ENCODE data around the gene CCDC117. TPM values are rescaled to one million over a fixed set of nuclear protein-coding genes. Genes with fewer than 3 reads are reported as not detected.
A peak's percentile ranks its signal among the peaks of the same experiment; 100 is the strongest.

The CCDC117 gene
- total RNA-seq, 2 experiments from 2014 or later, result 36.1 to 36.8 TPM

DNA sequence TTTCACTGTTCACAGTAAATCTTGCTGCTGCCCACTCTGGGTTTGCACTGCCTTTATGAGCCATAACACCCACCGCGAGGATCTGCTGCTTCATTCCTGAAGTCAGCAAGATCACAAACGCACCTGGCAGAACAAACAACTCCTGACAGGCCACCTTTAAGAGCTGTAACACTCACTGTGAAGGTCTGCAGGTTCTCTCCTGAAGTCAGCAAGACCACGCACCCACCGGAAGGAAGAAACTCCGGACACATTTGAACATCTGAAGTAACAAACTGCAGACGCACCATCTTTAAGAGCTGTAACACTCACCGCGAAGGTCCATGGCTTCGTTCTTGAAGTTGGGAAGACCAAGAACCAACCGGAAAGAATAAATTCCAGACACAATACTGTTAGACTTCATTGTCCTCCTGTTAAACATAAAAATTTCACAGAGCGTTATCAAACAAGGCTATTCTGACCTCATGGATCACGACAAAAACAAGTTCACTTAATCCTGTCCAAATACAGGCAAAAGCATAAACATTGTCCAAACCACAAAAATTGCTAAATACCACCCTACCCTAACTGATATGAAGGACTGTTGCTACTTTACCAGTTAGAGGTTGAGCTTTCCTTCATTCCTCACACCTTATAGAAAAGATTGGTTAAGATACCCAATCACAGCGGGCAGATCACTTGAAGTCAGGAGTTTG is 3.0 kb upstream of the CCDC117 start:
- peaks cover 11% of the 10 kb centered on the region for H3K4me1 Mint-ChIP-seq
- intact Hi-C loops (cut with DNase I, micrococcal nuclease), result loop anchor here in 1 of 2 experiments (5.0 kb wide), 2 partner anchors 43 to 138 kb away; no protein-coding TSS in a partner anchor
- H3K27me3 Mint-ChIP-seq, result no peaks in the 10 kb centered on the region
- CTCF ChIA-PET, result interaction anchor here (0.8 kb wide), 1 partner anchor 59 kb away, joined by 4 read pairs; no protein-coding TSS in a partner anchor
- ATAC-seq (no peak), DNase-seq (no peak)
- H3K36me3 Mint-ChIP-seq (ENCODE audit: low read depth), result peaks cover 8% of the 10 kb centered on the region
- H3K4me3 Mint-ChIP-seq, result no peak overlapping the region
- H3K9me3 Mint-ChIP-seq (ENCODE audit: low read depth), result no peaks in the 10 kb centered on the region
- POLR2A ChIA-PET, result interaction anchor here (1.0 kb wide), 1 partner anchor 25 kb away, joined by 4 read pairs; no protein-coding TSS in a partner anchor
- H3K27ac Mint-ChIP-seq, result no peak overlapping the region

DNA sequence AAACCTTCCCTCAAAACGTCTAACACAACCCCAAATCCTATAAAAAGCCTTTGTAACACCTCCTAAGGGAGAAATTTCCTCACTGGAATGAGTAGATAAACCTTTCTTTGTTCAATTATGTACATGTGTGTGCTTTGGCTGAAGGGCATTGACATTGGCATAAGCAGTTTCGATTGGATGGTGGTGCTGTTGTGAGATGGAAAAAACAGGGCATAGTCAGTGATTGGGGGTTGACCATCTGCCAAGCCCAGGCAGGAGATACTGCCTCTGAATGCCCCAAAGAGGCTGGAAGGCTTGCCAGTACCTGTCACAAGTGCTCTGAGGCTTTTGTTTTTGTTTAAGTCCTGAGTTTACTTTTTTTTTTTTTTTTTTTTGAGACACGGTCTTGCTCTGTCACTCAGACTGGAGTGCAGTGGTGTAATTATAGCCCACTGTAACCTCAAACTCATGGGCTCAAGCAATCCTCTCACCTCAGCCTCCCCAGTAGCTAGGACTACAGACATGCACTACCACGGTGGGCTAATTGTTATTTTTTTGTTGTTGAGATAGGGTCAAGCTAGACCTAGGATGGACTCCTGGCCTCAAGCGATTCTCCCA is 1.2 kb upstream of the CCDC117 start:
- no peak overlapping the region for H3K27ac Mint-ChIP-seq
- ChIA-PET POLR2A (interaction anchor here (0.6 kb wide), 1 partner anchor 61 kb away, joined by 3 read pairs; no protein-coding TSS in a partner anchor), CTCF (interaction anchor here (0.6 kb wide), 1 partner anchor 57 kb away, joined by 3 read pairs; no protein-coding TSS in a partner anchor)
- H3K36me3 Mint-ChIP-seq (ENCODE audit: low read depth), result peaks cover 23% of the 10 kb centered on the region
- DNase-seq, result no peak
- H3K27me3 Mint-ChIP-seq, result no peaks in the 10 kb centered on the region
- H3K4me3 Mint-ChIP-seq, result no peak overlapping the region
- H3K9me3 Mint-ChIP-seq (ENCODE audit: low read depth), result no peaks in the 10 kb centered on the region
- H3K4me1 Mint-ChIP-seq, result peaks cover 19% of the 10 kb centered on the region
- intact Hi-C loops (cut with DNase I, micrococcal nuclease), result loop anchor here in 1 of 2 experiments (5.0 kb wide), 2 partner anchors 41 to 136 kb away; no protein-coding TSS in a partner anchor
- ATAC-seq, result no peak

DNA sequence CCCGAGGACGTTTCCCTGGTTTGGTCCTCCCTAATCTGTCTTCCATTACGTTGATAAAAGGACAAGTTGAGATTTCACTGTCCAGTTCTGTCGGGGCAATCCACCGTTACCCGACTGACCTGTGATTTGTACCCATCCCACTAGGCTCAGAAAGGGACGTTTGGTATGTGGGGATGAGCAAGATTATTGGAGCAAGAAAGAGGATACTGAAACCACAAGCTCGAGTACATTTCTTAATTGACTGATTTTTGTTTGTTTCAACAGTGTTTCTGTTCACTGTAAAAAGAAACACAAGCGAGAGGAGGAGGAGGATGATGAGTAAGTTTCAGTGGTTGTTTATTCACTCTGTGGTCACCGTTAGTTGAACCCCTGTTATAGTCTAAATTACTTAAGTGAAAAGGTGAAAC is 969 bp downstream of the CCDC117 start:
- intact Hi-C loops (cut with DNase I, micrococcal nuclease), result loop anchor here (1.0 to 5.0 kb wide), 6 partner anchors 26 to 495 kb away; partner anchors contain the start of gene EWSR1 (in 1 of the 2)
- Mint-ChIP-seq H3K27ac (peak overlapping the region; percentile 99), H3K9me3 (ENCODE audit: low read depth) (no peaks in the 10 kb centered on the region), H3K4me1 (peaks cover 22% of the 10 kb centered on the region), H3K4me3 (peak overlapping the region; percentile 94), H3K36me3 (ENCODE audit: low read depth) (peaks cover 29% of the 10 kb centered on the region), H3K27me3 (no peaks in the 10 kb centered on the region)
- DNase-seq (no peak), ATAC-seq (peak; percentile 50)
- ChIA-PET CTCF (interaction anchor here (0.6 to 2.6 kb wide), 8 partner anchors 12 to 1990 kb away, joined by 3 to 22 read pairs (median 4); partner anchors contain the start of genes CHEK2, HSCB and XBP1), POLR2A (interaction anchor here (2.6 kb wide), 1 partner anchor 26 kb away, joined by 47 read pairs; the partner anchor contains the start of gene XBP1)

DNA sequence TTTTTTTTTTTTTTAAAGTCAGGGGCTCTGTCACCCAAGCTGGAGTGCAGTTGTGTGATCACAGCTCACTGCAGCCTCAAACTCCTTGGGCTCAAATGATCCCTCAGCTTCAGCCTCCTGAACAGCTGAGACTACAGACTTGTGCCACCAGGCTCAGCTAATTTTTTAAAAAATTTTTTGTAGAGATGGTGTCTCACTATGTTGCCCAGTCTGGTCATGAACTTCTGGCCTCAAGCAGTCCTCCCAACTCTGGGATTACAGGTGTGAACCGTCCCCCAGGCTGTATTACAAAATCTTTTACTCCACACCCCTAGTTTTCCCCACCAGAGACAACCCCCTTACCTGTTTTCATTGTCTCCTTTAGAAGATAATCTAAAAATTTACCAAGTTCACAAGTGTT is 1.9 kb downstream of the CCDC117 start:
- no peak for ATAC-seq
- POLR2A ChIA-PET, result interaction anchor here (2.6 kb wide), 1 partner anchor 25 kb away, joined by 47 read pairs; the partner anchor contains the start of gene XBP1
- intact Hi-C loops (cut with DNase I, micrococcal nuclease), result loop anchor here in 1 of 2 experiments (5.0 kb wide), 2 partner anchors 38 to 133 kb away; no protein-coding TSS in a partner anchor

DNA sequence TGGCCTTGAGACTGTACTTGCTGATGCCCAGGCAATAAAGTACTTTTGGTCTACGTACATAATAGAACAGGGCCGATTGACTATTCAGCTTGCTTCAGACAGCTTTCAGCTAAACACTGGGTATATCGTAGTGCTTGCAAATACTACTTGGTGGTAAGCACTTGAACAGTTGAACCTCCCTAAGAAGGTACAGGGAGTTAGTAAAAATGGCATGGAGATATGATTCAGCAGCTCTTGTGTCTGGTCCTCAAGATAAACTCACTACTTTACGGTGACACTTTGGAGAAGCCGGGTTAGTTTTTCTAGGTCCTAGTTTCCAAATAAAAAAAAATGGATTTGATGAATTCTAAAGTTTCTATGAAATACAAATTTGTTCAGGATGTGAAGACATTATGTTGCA is 7.3 kb downstream of the CCDC117 start:
- H3K4me1 Mint-ChIP-seq, result peaks cover 23% of the 10 kb centered on the region
- DNase-seq (no peak), ATAC-seq (no peak)
- H3K4me3 Mint-ChIP-seq, result no peak overlapping the region
- H3K9me3 Mint-ChIP-seq (ENCODE audit: low read depth), result no peaks in the 10 kb centered on the region
- intact Hi-C loops (cut with DNase I, micrococcal nuclease), result no loop called here
- ChIA-PET POLR2A (no interaction called here), CTCF (interaction anchor here (2.2 kb wide), 1 partner anchor 10 kb away, joined by 8 read pairs; no protein-coding TSS in a partner anchor)
- no peak overlapping the region for H3K27ac Mint-ChIP-seq
- H3K27me3 Mint-ChIP-seq, result no peaks in the 10 kb centered on the region
- peaks cover 42% of the 10 kb centered on the region for H3K36me3 Mint-ChIP-seq (ENCODE audit: low read depth)

More for the DNA sequence above, 1.9 kb downstream of the CCDC117 start:
- no peaks in the 10 kb centered on the region for H3K27me3 Mint-ChIP-seq
- peak overlapping the region; percentile 94 for H3K4me3 Mint-ChIP-seq
- peaks cover 25% of the 10 kb centered on the region for H3K4me1 Mint-ChIP-seq
- CTCF ChIA-PET, result interaction anchor here (2.6 kb wide), 1 partner anchor 25 kb away, joined by 22 read pairs; the partner anchor contains the start of gene XBP1
- H3K27ac Mint-ChIP-seq, result peak overlapping the region; percentile 63
- H3K36me3 Mint-ChIP-seq (ENCODE audit: low read depth), result peaks cover 29% of the 10 kb centered on the region
- H3K9me3 Mint-ChIP-seq (ENCODE audit: low read depth), result no peaks in the 10 kb centered on the region
- DNase-seq, result no peak

DNA sequence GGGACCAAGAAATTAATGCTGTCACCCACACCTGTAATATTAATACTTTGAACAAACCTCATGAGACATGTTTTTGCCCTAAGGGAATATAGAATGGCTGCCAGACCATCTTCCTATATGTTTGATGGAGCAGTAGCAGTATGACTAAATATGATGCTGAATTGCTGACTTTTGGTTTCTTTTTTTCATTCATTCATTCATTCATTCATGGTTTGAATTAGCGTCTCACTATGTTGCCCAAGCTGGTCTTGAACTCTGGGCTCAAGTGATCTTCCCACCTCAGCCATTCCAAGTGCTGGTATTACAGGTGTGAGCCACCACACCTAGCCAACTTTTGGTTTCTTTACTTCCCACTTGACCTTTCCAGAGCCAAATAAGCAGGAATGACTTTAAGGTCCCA is 7.8 kb downstream of the CCDC117 start:
- intact Hi-C loops (cut with DNase I, micrococcal nuclease), result no loop called here
- ChIA-PET CTCF (interaction anchor here (2.2 kb wide), 1 partner anchor 10 kb away, joined by 8 read pairs; no protein-coding TSS in a partner anchor), POLR2A (interaction anchor here (0.7 to 1.0 kb wide), 2 partner anchors 17 to 19 kb away, joined by 4 to 5 read pairs; partner anchors contain the start of gene XBP1)
- ATAC-seq (no peak), DNase-seq (no peak)
- peak overlapping the region; percentile 42 for H3K27ac Mint-ChIP-seq
- peaks cover 42% of the 10 kb centered on the region for H3K36me3 Mint-ChIP-seq (ENCODE audit: low read depth)
- peaks cover 21% of the 10 kb centered on the region for H3K4me1 Mint-ChIP-seq
- no peaks in the 10 kb centered on the region for H3K27me3 Mint-ChIP-seq
- no peaks in the 10 kb centered on the region for H3K9me3 Mint-ChIP-seq (ENCODE audit: low read depth)
- no peak overlapping the region for H3K4me3 Mint-ChIP-seq

DNA sequence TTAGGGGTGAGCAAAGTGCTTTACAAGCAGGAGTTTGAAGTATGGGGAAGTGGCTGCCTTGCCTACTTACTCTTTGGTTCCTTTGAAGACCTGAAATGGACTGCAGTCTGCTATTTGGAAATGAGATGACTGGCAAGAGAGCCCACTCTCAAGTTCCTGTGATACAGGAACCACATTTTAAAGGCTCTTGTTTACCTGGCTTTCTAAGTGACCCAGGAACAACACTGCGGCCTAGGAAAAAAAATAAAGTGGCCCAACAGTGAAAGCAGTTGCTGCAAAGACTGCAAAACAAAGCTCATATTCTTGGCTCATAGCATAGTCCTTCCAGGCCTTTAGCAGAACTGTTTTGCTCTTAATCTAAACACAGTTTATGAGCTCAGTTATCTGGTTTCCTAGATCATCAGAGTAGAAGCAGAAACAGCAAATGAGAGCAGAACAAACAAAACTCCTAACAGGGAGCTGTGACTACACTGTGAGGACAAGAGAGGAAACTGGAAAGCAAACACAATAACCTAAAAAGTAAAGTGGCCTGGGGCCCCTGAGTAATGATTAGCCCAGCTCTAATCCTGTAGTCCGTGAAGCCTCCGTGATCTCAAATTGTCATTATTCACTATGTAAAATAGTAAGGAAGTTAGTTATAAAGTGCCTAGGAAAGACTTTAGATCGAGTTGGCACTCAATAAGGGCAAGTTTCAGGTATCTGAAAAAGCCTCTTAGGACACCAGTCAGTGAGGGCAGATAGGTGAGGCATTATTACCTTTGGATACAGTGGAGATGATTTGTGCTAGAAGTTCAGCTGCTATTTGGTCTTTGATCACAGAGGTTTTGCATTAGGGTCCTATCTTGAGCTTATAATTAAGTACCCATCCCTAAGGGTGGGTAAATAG is 11.5 kb downstream of the CCDC117 start:
- H3K27ac Mint-ChIP-seq, result no peak overlapping the region
- intact Hi-C loops (cut with DNase I, micrococcal nuclease), result no loop called here
- POLR2A ChIA-PET, result interaction anchor here (1.3 kb wide), 1 partner anchor 16 kb away, joined by 3 read pairs; the partner anchor contains the start of gene XBP1
- no peak overlapping the region for H3K4me3 Mint-ChIP-seq
- peaks cover 12% of the 10 kb centered on the region for H3K4me1 Mint-ChIP-seq
- ATAC-seq, result no peak
- CTCF ChIA-PET, result interaction anchor here (1.0 to 1.6 kb wide), 4 partner anchors 9 to 45 kb away, joined by 3 to 5 read pairs (median 4); partner anchors contain the start of gene CCDC117
- H3K9me3 Mint-ChIP-seq (ENCODE audit: low read depth), result no peaks in the 10 kb centered on the region
- DNase-seq, result no peak
- H3K27me3 Mint-ChIP-seq, result no peaks in the 10 kb centered on the region
- peaks cover 35% of the 10 kb centered on the region for H3K36me3 Mint-ChIP-seq (ENCODE audit: low read depth)

DNA sequence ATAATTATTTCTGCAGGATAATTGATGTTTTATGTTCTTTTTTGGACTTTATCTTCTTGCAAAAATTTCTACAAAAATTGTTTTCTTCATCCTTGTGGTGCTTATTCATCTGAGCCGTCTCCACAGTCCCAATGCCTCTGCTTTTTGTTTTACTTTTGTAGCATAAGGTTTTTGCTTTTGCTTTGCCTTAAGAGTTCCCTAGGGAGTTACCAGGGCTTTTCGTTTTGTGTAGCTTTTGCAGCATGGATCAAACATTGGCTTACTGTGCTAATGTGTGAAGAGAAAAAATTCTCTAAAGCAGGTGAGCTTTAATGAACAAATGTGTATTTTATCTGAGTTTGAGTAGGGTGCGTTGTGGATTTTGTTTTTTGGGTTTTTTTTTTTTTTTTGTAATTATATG is 16.1 kb downstream of the CCDC117 start:
- Mint-ChIP-seq H3K36me3 (ENCODE audit: low read depth) (peaks cover 28% of the 10 kb centered on the region), H3K4me1 (peaks cover 19% of the 10 kb centered on the region), H3K27ac (no peak overlapping the region), H3K4me3 (no peak overlapping the region), H3K27me3 (no peaks in the 10 kb centered on the region), H3K9me3 (ENCODE audit: low read depth) (no peaks in the 10 kb centered on the region)
- ChIA-PET POLR2A (no interaction called here), CTCF (interaction anchor here (1.0 to 4.2 kb wide), 3 partner anchors 9 to 67 kb away, joined by 3 to 28 read pairs (median 8); no protein-coding TSS in a partner anchor)
- ATAC-seq (no peak), DNase-seq (no peak)
- intact Hi-C loops (cut with DNase I, micrococcal nuclease), result no loop called here

DNA sequence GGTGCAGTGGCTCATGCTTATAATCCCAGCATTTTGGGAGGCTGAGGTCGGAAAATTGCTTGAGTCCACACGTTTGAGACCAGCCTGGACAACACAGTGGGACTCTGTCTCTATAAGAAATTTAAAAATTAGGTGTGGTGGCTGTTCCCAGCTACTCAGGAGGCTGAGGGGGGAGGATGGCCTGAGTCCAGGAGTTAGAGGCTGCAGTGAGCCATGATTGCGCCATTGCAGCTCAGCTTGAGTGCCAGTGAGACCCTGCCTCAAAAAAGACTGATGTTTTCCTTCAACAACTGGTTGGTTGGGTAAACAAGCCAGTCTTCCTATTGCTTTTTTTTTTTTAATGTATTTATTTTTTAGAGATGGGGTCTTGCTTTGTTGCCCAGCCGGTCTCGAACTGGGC is 18.6 kb downstream of the CCDC117 start:
- ChIA-PET CTCF (interaction anchor here (0.9 to 4.2 kb wide), 4 partner anchors 11 to 190 kb away, joined by 3 to 28 read pairs (median 9); no protein-coding TSS in a partner anchor), POLR2A (interaction anchor here (0.6 to 1.1 kb wide), 3 partner anchors 10 to 169 kb away, joined by 3 to 4 read pairs (median 3); no protein-coding TSS in a partner anchor)
- Mint-ChIP-seq H3K4me1 (peaks cover 36% of the 10 kb centered on the region), H3K27ac (no peak overlapping the region), H3K9me3 (ENCODE audit: low read depth) (no peaks in the 10 kb centered on the region), H3K27me3 (no peaks in the 10 kb centered on the region), H3K36me3 (ENCODE audit: low read depth) (peaks cover 36% of the 10 kb centered on the region), H3K4me3 (no peak overlapping the region)
- intact Hi-C loops (cut with DNase I, micrococcal nuclease), result loop anchor here in 1 of 2 experiments (2.0 to 10.0 kb wide), 3 partner anchors 38 to 116 kb away; partner anchors contain the start of gene TTC28
- DNase-seq (no peak), ATAC-seq (no peak)

DNA sequence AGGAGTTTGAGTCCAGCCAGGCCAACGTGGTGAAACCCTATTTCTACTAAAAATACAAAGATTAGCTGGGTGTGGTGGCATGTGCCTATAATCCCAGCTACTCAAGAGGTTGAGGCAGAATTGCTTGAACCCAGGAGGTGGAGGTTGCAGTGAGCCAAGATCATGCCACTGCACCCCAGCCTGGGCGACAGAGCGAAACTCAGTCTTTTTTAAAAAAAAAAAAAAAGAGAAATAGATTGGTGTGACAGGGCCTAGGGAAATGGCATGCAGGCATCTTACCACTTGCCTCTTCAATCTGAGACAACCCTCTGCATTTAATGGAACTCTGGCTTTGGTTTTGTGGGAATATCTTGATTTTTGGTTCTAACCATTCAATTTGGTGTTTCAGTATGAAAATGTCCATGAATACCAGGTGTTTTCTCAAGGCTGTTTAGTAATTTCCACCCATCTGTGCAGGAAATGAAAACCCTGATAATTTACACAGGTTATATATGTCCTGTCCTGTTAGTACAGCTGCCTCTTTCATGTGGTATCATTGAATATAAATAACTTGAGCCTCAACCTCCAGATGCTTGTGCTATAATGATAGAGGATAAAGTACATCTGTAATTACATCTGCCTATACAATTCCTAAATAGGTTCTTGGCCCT is 19.5 kb downstream of the CCDC117 start:
- intact Hi-C loops (cut with DNase I, micrococcal nuclease), result loop anchor here in 1 of 2 experiments (2.0 to 10.0 kb wide), 3 partner anchors 37 to 117 kb away; partner anchors contain the start of gene TTC28
- Mint-ChIP-seq H3K9me3 (ENCODE audit: low read depth) (no peaks in the 10 kb centered on the region), H3K4me3 (no peak overlapping the region), H3K27me3 (no peaks in the 10 kb centered on the region), H3K27ac (no peak overlapping the region), H3K36me3 (ENCODE audit: low read depth) (peaks cover 39% of the 10 kb centered on the region), H3K4me1 (peaks cover 45% of the 10 kb centered on the region)
- ChIA-PET POLR2A (interaction anchor here (0.7 to 1.1 kb wide), 2 partner anchors 11 to 13 kb away, joined by 3 to 4 read pairs; no protein-coding TSS in a partner anchor), CTCF (interaction anchor here (0.6 to 4.2 kb wide), 2 partner anchors 37 to 191 kb away, joined by 3 to 28 read pairs; no protein-coding TSS in a partner anchor)
- DNase-seq (no peak), ATAC-seq (peak; percentile 11)

All from activated CD4-positive, alpha-beta T cell treated with anti-CD3 and anti-CD28 coated beads for 36 hours (primary cell).